GM12891 (cell line): ENCODE results near the gene NCOA3.

Source experiments
- POLR2A ChIP-seq: IDR thresholded peaks from 2 replicates; pipeline ENCODE4 v1.6.1; 2011; ENCODE audit warnings: low read depth, low read length, control low read depth
- POLR2AphosphoS5 ChIP-seq: IDR thresholded peaks from 2 replicates; pipeline ENCODE4 v1.6.1; 2011; ENCODE audit warnings: low read depth, low read length, control low read depth
- POU2F2 ChIP-seq: IDR thresholded peaks from 2 replicates; pipeline ENCODE4 v1.6.1; 2011; ENCODE audit warnings: low read depth, mild to moderate bottlenecking, control low read depth, low read length, moderate library complexity
- SPI1 ChIP-seq: IDR thresholded peaks from 2 replicates; pipeline ENCODE4 v1.6.1; 2011; ENCODE audit warnings: low read depth, low read length, control low read depth
- TAF1 ChIP-seq: IDR thresholded peaks from 2 replicates; pipeline ENCODE4 v1.6.1; 2011; ENCODE audit warnings: low read depth, low read length, control low read depth

- TF ChIP-seq POLR2A (no peak), POU2F2 (no peak), POLR2AphosphoS5 (no peak), TAF1 (no peak), SPI1 (no peak)
These were observed 169.2 kb downstream of the NCOA3 start for GRCh38 chr20:47670913-47671312.
